Myocyte (in vitro differentiated cells): Measurements from ENCODE around the gene ACRBP. TPM values are rescaled to one million over a fixed set of nuclear protein-coding genes. Genes with fewer than 3 reads are reported as not detected.

Experiments
- total RNA-seq: library from RNA; depleted of rRNA; stranded (reverse); fragments of >200 nt; gene quantifications from 2 replicates; pipeline ENCODE4 v1.2.3, GENCODE V29; 2014

ACRBP gene
- total RNA-seq, 1 donor from 2014 or later: 0.16 TPM

Other genes with a start within 250 kb of the ACRBP start
- not detected in 2 replicates for gene CD27, start 202.5 kb downstream of the ACRBP start, total RNA-seq
- gene TAPBPL, start 195.4 kb downstream of the ACRBP start, total RNA-seq: 10.9 and 14.0 TPM in 2 replicates
- 19.2 and 23.7 TPM in 2 replicates for gene VAMP1, start 176.8 kb downstream of the ACRBP start, total RNA-seq
- gene MRPL51, start 154.2 kb downstream of the ACRBP start, total RNA-seq: 66.5 and 92.2 TPM in 2 replicates
- 15.5 and 40.4 TPM in 2 replicates for gene NCAPD2, start 153.3 kb downstream of the ACRBP start, total RNA-seq
- gene GAPDH, start 112.9 kb downstream of the ACRBP start, total RNA-seq: 5,449 and 7,261 TPM in 2 replicates
- gene IFFO1, start 91.4 kb downstream of the ACRBP start, total RNA-seq: 221 and 252 TPM in 2 replicates
- gene NOP2, start 79.1 kb downstream of the ACRBP start, total RNA-seq: 53.3 and 81.3 TPM in 2 replicates
- 368 and 425 TPM in 2 replicates for gene CHD4, start 40.1 kb downstream of the ACRBP start, total RNA-seq
- not detected in 2 replicates for gene LPAR5, start 11.5 kb downstream of the ACRBP start, total RNA-seq
- gene ING4, start 15.7 kb upstream of the ACRBP start, total RNA-seq: 41.0 and 53.8 TPM in 2 replicates
- gene ZNF384, start 41.9 kb upstream of the ACRBP start, total RNA-seq: 16.9 and 22.3 TPM in 2 replicates
- not detected in 2 replicates for gene PIANP, start 53.4 kb upstream of the ACRBP start, total RNA-seq
- 118 and 125 TPM in 2 replicates for gene COPS7A, start 76.6 kb upstream of the ACRBP start, total RNA-seq
- 243 and 270 TPM in 2 replicates for gene MLF2, start 105.7 kb upstream of the ACRBP start, total RNA-seq
- gene PTMS, start 118.9 kb upstream of the ACRBP start, total RNA-seq: 140 and 148 TPM in 2 replicates
- 0.57 TPM in 1 of 2 replicates, not detected in the other for gene LAG3, start 125.1 kb upstream of the ACRBP start, total RNA-seq
- not detected in 2 replicates for gene CD4, start 142.1 kb upstream of the ACRBP start, total RNA-seq
- gene GPR162, start 174.4 kb upstream of the ACRBP start, total RNA-seq: 2.5 and 4.6 TPM in 2 replicates
- 21.4 and 25.6 TPM in 2 replicates for gene P3H3, start 181.0 kb upstream of the ACRBP start, total RNA-seq
- gene GNB3, start 193.5 kb upstream of the ACRBP start, total RNA-seq: 1.7 and 2.0 TPM in 2 replicates
- 1.9 and 3.5 TPM in 2 replicates for gene CDCA3, start 203.9 kb upstream of the ACRBP start, total RNA-seq
- 146 and 154 TPM in 2 replicates for gene USP5, start 204.7 kb upstream of the ACRBP start, total RNA-seq
- 1,115 and 1,161 TPM in 2 replicates for gene TPI1, start 220.1 kb upstream of the ACRBP start, total RNA-seq
- 9.5 and 10.0 TPM in 2 replicates for gene SPSB2, start 225.9 kb upstream of the ACRBP start, total RNA-seq